A673 (cell line): ENCODE results near the gene FBXO31.

Experiments used
- EZH2 ChIP-seq: fragments of 200-600 bp; sonication (generic); IDR thresholded peaks from 2 replicates; pipeline ENCODE4 v1.6.1; 2017; ENCODE audit warnings: borderline replicate concordance, low read depth, mild to moderate bottlenecking, mixed read lengths, antibody characterized with exemption, low read length; ENCODE audit not compliant: poor library complexity, severe bottlenecking
- TF ChIP-seq, protein P1 (sequence below): fragments of 300-800, 200-600 bp; sonication (generic); conservative IDR thresholded peaks from 2 replicates; pipeline ENCODE4 v1.5.1; 2017; ENCODE audit warnings: low read depth, mild to moderate bottlenecking, antibody characterized with exemption, low read length, moderate library complexity, mixed read lengths

- no peak for TF ChIP-seq EZH2
- TF ChIP-seq, protein P1, sequence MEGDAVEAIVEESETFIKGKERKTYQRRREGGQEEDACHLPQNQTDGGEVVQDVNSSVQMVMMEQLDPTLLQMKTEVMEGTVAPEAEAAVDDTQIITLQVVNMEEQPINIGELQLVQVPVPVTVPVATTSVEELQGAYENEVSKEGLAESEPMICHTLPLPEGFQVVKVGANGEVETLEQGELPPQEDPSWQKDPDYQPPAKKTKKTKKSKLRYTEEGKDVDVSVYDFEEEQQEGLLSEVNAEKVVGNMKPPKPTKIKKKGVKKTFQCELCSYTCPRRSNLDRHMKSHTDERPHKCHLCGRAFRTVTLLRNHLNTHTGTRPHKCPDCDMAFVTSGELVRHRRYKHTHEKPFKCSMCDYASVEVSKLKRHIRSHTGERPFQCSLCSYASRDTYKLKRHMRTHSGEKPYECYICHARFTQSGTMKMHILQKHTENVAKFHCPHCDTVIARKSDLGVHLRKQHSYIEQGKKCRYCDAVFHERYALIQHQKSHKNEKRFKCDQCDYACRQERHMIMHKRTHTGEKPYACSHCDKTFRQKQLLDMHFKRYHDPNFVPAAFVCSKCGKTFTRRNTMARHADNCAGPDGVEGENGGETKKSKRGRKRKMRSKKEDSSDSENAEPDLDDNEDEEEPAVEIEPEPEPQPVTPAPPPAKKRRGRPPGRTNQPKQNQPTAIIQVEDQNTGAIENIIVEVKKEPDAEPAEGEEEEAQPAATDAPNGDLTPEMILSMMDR = no peak
These were observed 7.9 kb upstream of the FBXO31 start for GRCh38 chr16:87391324-87391949.
